Neural cell (in vitro differentiated cells): ENCODE results near the gene STUB1. TPM values are rescaled to one million over a fixed set of nuclear protein-coding genes. Genes with fewer than 3 reads are reported as not detected.

Experiments used
- H2AFZ ChIP-seq: fragments of 200-600, 300-800 bp; sonication (generic), shearing (Covaris generic); 2 replicates; pipeline ENCODE4 v1.6.0; 2014; ENCODE audit warnings: low read depth, mild to moderate bottlenecking, antibody characterized with exemption, low read length, moderate library complexity
- H3F3A ChIP-seq: fragments of 200-600 bp; shearing (Covaris generic); 2 replicates; pipeline ENCODE4 v1.6.1; 2016; ENCODE audit warnings: mild to moderate bottlenecking, moderate library complexity, mixed read lengths, antibody characterized with exemption, low read length; ENCODE audit not compliant: insufficient read depth, poor library complexity, severe bottlenecking
- H3K27ac ChIP-seq: fragments of 200-600, 300-800 bp; sonication (generic), shearing (Covaris generic); 2 replicates; pipeline ENCODE4 v1.5.1; 2014; ENCODE audit warnings: mild to moderate bottlenecking, low read length, moderate library complexity
- H3K27me3 ChIP-seq: fragments of 300-800, 200-600 bp; sonication (generic), shearing (Covaris generic); 2 replicates; pipeline ENCODE4 v1.6.0; 2014; ENCODE audit warnings: mild to moderate bottlenecking, low read depth, low read length, moderate library complexity; ENCODE audit not compliant: insufficient read depth
- H3K36me3 ChIP-seq: fragments of 300-800, 200-600 bp; sonication (generic), shearing (Covaris generic); 2 replicates; pipeline ENCODE4 v1.5.1; 2014; ENCODE audit warnings: mild to moderate bottlenecking, antibody characterized with exemption, low read length, moderate library complexity; ENCODE audit not compliant: insufficient read depth
- H3K4me2 ChIP-seq: fragments of 300-800, 200-600 bp; sonication (generic), shearing (Covaris generic); 2 replicates; pipeline ENCODE4 v1.6.0; 2014; ENCODE audit warnings: mild to moderate bottlenecking, low read length
- H3K4me3 ChIP-seq: fragments of 300-800, 200-600 bp; sonication (generic), shearing (Covaris generic); 2 replicates; pipeline ENCODE4 v1.5.1; 2014; ENCODE audit warnings: mild to moderate bottlenecking, low read length, moderate library complexity
- H3K79me2 ChIP-seq: fragments of 200-600 bp; shearing (Covaris generic); replicated peaks from 2 replicates; pipeline ENCODE4 v1.6.0; 2014; ENCODE audit warnings: mild to moderate bottlenecking, low read length, moderate library complexity; ENCODE audit not compliant: insufficient read depth
- H3K9ac ChIP-seq: fragments of 300-800, 200-600 bp; sonication (generic), shearing (Covaris generic); 2 replicates; pipeline ENCODE4 v1.6.1; 2016; ENCODE audit warnings: mild to moderate bottlenecking, low read length, mixed read lengths
- H3K9me2 ChIP-seq: fragments of 200-600 bp; shearing (Covaris generic); 2 replicates; pipeline ENCODE4 v1.6.1; 2016; ENCODE audit warnings: mild to moderate bottlenecking, low read length, mixed read lengths; ENCODE audit not compliant: insufficient read depth
- H3K9me3 ChIP-seq: fragments of 200-600, 300-800 bp; sonication (generic), shearing (Covaris generic); 2 replicates; pipeline ENCODE4 v1.6.1; 2016; ENCODE audit warnings: mild to moderate bottlenecking, mixed run types, low read length, moderate library complexity, mixed read lengths
- H4K20me1 ChIP-seq: fragments of 200-600 bp; shearing (Covaris generic); 2 replicates; pipeline ENCODE4 v1.6.1; 2016; ENCODE audit warnings: mild to moderate bottlenecking, mixed run types; ENCODE audit not compliant: insufficient read depth
- CTCF ChIP-seq: fragments of 450-650 bp; IDR thresholded peaks from 2 replicates; pipeline ENCODE4 v1.5.1; 2014; ENCODE audit warnings: antibody characterized with exemption, mild to moderate bottlenecking, moderate library complexity; ENCODE audit not compliant: poor library complexity, severe bottlenecking
- EP300 ChIP-seq: fragments of 450-650 bp; conservative IDR thresholded peaks from 2 replicates; pipeline ENCODE4 v1.6.1; 2014; ENCODE audit warnings: antibody characterized with exemption, mild to moderate bottlenecking, moderate library complexity; ENCODE audit not compliant: poor library complexity, severe bottlenecking
- EZH2 ChIP-seq: fragments of 200-600, 300-800 bp; shearing (Covaris generic), sonication (generic); IDR thresholded peaks from 2 replicates; pipeline ENCODE4 v1.6.1; 2014; ENCODE audit warnings: antibody characterized with exemption, low read length, borderline replicate concordance, mild to moderate bottlenecking; ENCODE audit not compliant: insufficient read depth, poor library complexity, severe bottlenecking
- MXI1 ChIP-seq: fragments of 450-650 bp; conservative IDR thresholded peaks from 2 replicates; pipeline ENCODE4 v1.6.1; 2014; ENCODE audit warnings: antibody characterized with exemption, mild to moderate bottlenecking; ENCODE audit not compliant: poor library complexity, severe bottlenecking
- POLR2AphosphoS5 ChIP-seq: IDR thresholded peaks from 2 replicates; pipeline ENCODE4 v1.6.1; 2012
- RAD21 ChIP-seq: fragments of 450-650 bp; conservative IDR thresholded peaks from 2 replicates; pipeline ENCODE4 v1.6.1; 2014; ENCODE audit warnings: antibody characterized with exemption, mild to moderate bottlenecking, moderate library complexity
- SMC3 ChIP-seq: fragments of 450-650 bp; conservative IDR thresholded peaks from 2 replicates; pipeline ENCODE4 v1.6.1; 2014; ENCODE audit warnings: antibody characterized with exemption, mild to moderate bottlenecking, moderate library complexity; ENCODE audit not compliant: poor library complexity
- TAF1 ChIP-seq: IDR thresholded peaks from 2 replicates; pipeline ENCODE4 v1.6.1; 2012; ENCODE audit warnings: low read depth
- polyA plus RNA-seq: library from polyadenylated mRNA; depleted of rRNA; stranded (reverse); fragments of >200 nt; gene quantifications from 2 replicates; pipeline ENCODE4 v1.2.3, GENCODE V29; 2014
- TF ChIP-seq, protein P1 (sequence below): IDR thresholded peaks from 2 replicates; pipeline ENCODE4 v1.6.1; 2012; ENCODE audit warnings: borderline replicate concordance

Gene STUB1
- polyA plus RNA-seq, 1 donor from 2014 or later, result 120 TPM

DNA sequence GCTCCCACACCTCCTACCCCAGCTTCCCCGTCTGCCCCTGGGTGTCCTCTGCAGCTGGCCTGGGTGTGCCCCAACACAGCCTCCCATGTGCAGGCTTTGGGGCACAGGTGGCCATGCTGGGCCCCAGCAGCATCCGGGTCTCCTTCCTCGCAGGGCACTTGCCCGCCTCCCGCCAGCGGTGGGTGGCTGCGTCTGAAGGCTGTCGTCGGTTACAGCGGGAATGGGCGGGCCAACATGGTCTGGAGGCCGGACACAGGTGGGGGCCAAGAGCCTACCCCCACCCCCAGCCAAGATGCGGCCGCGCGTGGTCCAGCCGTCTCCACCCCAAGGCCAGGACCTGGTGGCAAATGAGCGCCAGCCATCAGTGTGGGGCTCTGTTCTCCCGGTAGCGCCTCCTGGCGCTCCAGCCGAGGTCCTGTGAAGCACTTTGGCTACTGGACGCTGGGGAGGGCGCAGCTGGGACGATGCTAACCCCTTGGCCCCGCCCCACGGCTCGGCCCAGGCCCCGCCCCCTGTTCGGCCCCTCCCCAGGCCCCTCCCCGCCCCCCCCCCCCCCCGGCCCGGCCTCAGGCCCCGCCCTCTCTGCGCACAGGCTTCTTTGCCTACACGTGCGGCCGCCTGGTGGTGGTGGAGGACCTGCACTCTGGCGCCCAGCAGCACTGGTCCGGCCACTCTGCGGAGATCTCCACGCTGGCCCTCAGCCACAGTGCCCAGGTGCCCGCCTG, 19.6 kb upstream of the STUB1 start:
- Histone ChIP-seq H3K9me3 (no peaks in the 10 kb centered on the region), H3F3A (no peaks in the 10 kb centered on the region), H3K4me2 (no peak overlapping the region), H3K27ac (no peak overlapping the region), H3K27me3 (no peaks in the 10 kb centered on the region), H3K4me3 (no peak overlapping the region), H3K9me2 (no peaks in the 10 kb centered on the region), H3K79me2 (no peaks in the 10 kb centered on the region), H3K9ac (no peak overlapping the region), H4K20me1 (no peaks in the 10 kb centered on the region), H2AFZ (no peak overlapping the region), H3K36me3 (no peaks in the 10 kb centered on the region)
- TF ChIP-seq RAD21 (no peak), MXI1 (no peak), CTCF (peak; percentile 28)

DNA sequence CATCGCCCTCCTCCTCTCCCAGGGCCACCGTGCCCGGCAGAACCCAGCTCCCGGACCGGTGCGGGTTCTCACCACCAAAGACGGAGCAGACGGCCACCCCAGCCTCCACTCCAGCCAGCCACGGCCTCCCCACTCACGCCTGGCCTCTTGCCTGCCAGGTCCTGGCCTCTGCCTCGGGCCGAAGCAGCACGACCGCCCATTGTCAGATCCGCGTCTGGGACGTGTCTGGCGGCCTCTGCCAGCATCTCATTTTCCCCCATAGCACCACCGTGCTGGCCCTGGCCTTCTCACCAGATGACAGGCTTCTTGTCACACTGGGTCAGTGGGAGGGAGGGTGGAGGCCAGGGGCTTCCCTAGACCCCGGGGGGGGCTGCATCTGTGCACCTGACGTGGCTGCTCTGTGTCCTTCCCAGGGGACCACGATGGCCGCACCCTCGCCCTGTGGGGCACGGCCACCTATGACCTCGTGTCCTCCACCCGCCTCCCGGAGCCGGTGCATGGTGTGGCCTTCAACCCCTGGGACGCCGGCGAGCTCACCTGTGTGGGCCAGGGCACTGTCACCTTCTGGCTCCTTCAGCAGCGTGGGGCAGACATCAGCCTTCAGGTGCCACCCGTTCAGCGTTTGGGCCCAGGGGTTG, 18.9 kb upstream of the STUB1 start:
- no peaks in the 10 kb centered on the region for H3K36me3 ChIP-seq

More for the DNA sequence above, 18.9 kb upstream of the STUB1 start:
- no peaks in the 10 kb centered on the region for H3F3A ChIP-seq
- H3K9me3 ChIP-seq, result no peaks in the 10 kb centered on the region
- no peaks in the 10 kb centered on the region for H3K9me2 ChIP-seq
- no peaks in the 10 kb centered on the region for H3K27me3 ChIP-seq
- H2AFZ ChIP-seq, result no peak overlapping the region
- H3K79me2 ChIP-seq, result no peaks in the 10 kb centered on the region
- no peak overlapping the region for H3K9ac ChIP-seq
- no peak overlapping the region for H3K4me3 ChIP-seq
- no peak overlapping the region for H3K27ac ChIP-seq
- TF ChIP-seq MXI1 (no peak), TAF1 (no peak), SMC3 (no peak), RAD21 (no peak), EP300 (no peak), EZH2 (no peak), CTCF (no peak), POLR2AphosphoS5 (no peak)
- TF ChIP-seq, protein P1, sequence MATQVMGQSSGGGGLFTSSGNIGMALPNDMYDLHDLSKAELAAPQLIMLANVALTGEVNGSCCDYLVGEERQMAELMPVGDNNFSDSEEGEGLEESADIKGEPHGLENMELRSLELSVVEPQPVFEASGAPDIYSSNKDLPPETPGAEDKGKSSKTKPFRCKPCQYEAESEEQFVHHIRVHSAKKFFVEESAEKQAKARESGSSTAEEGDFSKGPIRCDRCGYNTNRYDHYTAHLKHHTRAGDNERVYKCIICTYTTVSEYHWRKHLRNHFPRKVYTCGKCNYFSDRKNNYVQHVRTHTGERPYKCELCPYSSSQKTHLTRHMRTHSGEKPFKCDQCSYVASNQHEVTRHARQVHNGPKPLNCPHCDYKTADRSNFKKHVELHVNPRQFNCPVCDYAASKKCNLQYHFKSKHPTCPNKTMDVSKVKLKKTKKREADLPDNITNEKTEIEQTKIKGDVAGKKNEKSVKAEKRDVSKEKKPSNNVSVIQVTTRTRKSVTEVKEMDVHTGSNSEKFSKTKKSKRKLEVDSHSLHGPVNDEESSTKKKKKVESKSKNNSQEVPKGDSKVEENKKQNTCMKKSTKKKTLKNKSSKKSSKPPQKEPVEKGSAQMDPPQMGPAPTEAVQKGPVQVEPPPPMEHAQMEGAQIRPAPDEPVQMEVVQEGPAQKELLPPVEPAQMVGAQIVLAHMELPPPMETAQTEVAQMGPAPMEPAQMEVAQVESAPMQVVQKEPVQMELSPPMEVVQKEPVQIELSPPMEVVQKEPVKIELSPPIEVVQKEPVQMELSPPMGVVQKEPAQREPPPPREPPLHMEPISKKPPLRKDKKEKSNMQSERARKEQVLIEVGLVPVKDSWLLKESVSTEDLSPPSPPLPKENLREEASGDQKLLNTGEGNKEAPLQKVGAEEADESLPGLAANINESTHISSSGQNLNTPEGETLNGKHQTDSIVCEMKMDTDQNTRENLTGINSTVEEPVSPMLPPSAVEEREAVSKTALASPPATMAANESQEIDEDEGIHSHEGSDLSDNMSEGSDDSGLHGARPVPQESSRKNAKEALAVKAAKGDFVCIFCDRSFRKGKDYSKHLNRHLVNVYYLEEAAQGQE, result no peak
- no peaks in the 10 kb centered on the region for H4K20me1 ChIP-seq
- H3K4me2 ChIP-seq, result no peak overlapping the region
